Activated T-cell treated with anti-CD3 and anti-CD28 coated beads for 48 hours (primary cell): Measurements from ENCODE around the gene ACOT7.
"Not testable (repeated sequence)": the region's sequence is repeated elsewhere in the genome, so short reads cannot be mapped to it uniquely, and the experiment has no call there.

Experiments
- DNase-seq: peaks from one replicate; pipeline ENCODE4 v3.0.0-alpha.2; 2020; ENCODE audit warnings: low read depth

Gene ACOT7, protein sequence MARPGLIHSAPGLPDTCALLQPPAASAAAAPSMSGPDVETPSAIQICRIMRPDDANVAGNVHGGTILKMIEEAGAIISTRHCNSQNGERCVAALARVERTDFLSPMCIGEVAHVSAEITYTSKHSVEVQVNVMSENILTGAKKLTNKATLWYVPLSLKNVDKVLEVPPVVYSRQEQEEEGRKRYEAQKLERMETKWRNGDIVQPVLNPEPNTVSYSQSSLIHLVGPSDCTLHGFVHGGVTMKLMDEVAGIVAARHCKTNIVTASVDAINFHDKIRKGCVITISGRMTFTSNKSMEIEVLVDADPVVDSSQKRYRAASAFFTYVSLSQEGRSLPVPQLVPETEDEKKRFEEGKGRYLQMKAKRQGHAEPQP

DNA sequence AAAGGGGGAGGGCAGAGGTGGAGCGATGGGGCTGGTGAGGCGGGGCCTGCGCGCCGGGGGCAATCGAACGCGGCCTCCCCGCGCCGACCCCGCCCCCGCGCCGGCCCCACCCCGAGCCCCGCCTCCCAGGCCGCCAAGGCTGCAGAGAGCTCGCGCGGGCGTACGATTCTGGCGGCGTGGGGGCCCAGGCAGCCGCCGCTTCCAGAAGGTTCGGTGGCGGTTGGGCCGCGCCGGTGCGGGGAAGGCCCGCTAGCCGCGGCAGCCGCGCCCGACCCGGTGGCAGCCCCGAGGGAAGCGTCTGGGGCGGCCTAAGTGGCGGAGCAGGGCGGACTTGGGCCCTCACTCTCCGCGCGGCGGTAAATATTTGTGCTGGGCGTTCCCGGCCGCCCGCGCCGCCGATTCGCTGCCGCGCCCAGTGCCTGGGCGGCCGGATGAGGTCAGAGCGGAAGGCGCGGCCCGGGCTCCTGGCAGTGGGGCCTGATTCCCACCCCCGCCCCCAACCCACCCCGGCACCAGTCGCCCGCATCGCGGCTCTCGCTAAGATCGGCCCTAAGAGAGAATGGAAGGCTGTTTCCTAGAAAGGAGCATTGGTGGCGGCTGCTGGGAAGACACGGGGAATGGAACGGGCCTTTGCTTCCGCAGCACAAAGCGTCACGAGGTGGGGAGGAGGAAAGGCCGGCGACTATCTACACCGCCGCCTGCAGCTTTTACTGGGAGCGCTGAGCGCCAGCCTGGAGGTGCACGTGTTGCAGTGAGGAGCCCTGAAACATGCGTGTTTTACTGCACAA lies at the start of gene ACOT7:
TSS of gene ACOT7 (minus strand) at position 368 of the 788 bp plus-strand sequence. CDS start 368 bp downstream, outside the sequence.
- DNase-seq: peak; percentile 90

DNA sequence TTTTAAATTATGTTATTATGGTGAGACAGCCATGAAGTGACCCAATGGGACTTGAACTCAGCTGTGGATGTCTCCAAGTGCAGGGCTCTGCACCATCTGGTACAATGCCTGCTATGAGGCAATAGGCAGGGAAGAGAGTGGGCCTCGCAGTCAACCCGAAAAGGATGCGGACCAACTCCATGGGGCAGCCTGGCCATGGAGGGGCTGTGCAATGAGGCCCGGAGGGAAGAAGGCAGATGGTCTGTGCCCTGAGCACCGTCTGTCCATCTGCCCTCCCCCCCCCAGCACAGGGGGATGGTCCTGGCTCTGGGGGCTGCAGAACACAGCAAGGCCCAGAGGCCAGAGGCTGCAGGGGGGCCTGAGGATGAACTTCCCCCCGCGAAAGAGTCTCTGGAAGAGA lies 48.0 kb upstream of the ACOT7 start:
- no peak for DNase-seq

DNA sequence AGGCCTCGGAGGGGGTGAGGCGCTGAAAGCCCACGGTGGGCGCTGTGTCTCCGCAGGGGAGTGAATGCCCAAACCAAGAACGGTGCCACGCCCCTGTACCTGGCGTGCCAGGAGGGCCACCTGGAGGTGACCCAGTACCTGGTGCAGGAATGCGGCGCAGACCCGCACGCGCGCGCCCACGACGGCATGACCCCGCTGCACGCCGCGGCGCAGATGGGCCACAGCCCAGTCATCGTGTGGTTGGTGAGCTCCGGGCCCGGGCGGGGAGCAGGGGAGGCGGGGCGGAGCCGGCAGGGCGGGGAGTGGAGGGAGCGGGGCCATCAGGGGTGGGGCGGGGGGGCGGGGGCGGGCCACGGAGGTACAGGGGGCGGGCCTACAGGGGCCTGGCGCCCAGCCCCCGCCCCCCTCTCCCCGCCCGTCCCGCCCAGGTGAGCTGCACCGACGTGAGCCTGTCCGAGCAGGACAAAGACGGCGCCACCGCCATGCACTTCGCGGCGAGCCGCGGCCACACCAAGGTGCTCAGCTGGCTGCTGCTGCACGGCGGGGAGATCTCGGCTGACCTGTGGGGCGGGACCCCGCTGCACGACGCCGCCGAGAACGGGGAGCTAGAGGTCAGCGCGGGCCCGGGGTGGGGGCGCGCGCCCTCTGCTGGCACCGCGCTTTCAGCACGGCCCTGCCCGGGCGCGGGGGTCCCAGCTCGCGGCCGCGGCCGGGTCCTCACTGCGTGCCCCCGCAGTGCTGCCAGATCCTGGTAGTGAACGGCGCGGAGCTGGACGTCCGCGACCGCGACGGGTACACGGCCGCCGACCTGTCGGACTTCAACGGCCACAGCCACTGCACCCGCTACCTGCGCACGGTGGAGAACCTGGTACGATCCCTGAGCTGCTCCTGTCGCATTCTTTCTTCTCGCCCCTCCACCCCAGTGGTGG lies 46.9 kb upstream of the ACOT7 start:
- peak; percentile 73 for DNase-seq

DNA sequence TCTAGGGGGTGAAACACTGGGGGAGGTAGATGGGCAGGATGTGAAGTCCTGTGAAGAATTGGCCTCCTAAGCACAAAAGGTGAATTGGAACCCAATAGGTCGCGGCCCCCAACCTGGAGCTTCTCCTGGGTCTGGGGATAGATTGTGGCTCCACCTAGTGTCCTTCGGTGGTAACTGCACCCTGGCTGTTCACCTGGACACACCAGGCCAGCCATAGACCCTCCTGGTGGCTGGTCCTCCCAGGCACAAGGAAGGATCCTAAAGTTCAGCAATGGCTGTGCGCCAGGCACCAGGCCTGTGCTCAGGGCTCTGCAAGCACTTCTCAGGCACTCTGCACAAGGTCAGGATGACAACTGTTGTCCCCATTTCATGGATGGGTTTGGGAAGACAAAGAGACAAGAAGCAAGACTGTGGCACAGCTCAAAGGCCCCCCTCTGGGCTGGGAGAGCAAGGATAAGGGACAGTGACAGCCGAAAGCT lies 44.5 kb upstream of the ACOT7 start:
- peak; percentile 63 for DNase-seq

DNA sequence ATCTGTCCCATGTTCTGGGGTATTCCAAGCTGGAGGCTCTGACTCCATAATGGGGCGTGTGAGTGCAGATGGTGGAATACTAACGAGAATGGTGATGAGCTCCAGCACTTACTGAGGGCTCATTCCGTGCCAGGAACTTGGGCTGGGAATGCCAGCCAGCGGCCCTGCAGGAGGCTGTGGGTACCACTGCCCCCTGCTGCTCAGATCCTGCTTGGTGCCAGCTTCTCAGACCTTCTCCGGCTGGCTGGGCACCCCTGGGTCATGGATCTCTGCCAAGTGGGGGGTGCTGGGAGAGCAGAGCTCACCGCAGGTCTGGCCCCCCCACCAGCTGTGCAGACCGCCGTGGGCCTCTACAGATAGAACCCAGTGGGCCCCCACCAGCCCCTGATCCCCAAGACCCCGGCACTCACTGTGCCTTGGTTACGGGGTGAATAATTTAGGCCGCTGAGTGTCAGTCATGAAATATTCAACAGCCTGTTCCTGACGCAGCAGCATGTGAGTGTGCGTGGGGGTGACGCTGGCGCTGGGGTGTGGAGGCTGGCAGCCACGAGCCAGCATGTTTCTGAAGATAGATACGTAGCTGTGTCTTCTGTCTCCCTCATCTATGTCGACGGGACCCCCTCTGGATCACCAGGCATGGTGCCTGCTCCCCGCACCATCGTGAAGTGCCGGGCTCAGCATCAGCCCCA lies 43.6 kb upstream of the ACOT7 start:
- DNase-seq: not testable (repeated sequence)

DNA sequence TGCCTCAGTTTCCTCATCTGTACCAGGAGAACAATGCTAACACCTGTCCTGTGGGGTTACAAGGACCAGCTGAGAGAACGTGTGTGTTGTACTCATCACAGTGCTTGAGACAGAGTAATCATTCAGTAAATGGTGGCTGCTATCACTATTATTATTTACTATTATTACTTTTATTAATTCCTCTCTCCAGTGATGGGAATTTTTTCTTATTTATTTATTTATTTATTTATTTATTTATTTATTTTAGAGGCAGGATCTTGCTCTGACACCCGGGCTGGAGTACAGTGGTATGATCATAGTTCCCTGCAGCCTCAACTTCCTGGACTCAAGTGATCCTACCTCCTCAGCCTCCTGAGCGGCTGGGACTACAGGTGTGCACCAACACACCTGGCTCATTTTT lies 42.7 kb upstream of the ACOT7 start:
- not testable (repeated sequence) for DNase-seq

DNA sequence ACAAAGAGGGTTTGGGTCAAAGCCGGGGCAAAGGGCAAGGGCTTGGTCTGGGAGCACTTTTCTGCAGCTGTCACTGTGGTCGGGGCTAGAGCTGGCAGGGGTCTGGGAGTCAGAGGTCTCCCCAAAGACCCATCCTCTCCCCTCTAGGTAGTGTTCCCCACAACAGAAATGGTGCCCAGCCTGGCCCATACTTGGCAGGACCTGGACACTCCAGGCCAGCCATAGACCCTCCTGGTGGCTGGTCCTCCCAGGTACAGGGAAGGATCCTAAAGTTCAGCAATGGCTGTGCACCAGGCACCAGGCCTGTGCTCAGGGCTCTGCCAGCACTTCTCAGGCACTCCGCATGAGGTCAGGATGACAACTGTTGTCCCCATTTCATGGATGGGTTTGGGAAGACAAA lies 42.0 kb upstream of the ACOT7 start:
- no peak for DNase-seq

DNA sequence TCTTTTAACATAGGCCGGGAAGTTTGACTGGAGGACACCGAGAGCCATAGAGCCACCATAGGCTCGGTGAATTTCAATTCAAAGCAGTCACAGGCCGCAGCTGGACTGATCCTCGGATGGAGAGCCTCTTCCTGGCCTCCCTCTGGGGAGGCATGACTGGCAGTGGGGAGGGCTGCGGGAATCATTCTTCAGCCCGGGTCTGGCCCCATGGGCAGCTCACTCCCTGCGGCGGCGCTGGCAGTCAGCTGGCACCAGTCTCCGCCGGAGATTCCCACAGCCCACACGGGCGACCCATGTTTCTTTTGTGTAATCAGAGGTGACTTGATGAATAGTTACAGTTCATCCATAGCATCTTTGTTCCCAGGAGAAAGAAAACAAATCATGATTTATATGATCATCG lies 41.6 kb upstream of the ACOT7 start:
- no peak for DNase-seq

DNA sequence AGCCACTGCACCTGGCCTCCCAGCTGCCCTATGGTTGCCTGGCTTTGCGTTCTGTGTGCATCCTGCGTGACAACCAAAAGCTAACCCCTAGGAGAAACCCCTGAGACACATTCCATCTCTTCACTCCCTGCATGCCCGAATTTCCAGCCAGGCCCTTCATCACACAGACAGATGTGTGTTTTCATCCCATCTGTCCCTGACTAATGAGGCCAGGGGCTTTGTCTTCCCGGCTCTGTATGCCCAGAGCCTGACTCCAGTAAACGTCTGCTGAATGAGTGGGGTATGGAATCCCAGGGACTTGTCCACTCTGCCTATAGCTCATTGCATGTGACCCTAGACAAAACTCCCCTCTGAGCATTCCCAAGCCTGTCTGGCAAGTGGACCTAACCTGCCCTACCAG lies 40.6 kb upstream of the ACOT7 start:
- no peak for DNase-seq

DNA sequence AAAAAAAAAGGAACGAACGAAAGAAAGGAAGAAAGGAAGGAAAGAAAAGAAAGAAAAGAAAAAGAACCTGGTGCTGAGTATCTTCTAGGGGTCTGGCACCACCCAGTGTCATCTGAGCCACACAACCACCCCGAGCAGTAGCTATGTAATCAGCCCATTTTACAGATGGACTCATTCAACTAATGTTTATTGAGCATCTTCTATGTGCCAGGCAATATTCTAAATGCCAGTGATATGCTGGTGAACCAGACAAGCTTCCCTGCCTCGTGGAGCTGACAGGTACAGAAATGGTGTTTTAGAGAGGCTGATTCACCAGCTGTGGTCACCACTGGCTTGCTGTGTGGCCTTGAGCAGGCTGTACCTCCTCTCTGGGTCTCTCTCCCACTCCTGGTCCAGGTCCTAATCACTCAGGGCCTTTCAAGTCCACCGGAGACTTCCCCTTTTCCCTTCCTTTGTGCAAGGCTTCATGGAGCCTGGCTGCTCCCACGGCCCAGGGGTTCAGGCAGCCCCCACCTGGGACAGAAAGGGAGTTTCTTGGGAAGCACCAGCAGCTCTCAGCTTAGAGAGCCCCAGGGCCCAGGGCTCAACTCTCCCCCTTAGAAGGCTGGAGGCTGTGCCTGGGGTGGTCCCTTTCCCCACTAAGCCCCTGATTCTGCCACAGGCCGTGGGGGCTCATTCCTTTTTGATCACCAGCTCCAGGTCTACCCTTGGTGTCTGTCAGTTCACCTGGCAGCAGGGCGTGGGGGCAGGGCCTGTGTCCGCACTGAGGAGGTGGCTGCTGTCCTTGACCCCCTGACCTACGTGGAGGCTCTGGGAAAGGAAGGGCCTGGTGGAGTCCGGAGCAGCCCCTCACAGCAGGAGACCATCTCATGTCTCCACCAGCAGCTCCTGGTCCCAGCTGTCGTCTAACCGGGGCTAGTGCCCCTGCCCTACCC lies 38.3 kb upstream of the ACOT7 start:
- DNase-seq: not testable (repeated sequence)

DNA sequence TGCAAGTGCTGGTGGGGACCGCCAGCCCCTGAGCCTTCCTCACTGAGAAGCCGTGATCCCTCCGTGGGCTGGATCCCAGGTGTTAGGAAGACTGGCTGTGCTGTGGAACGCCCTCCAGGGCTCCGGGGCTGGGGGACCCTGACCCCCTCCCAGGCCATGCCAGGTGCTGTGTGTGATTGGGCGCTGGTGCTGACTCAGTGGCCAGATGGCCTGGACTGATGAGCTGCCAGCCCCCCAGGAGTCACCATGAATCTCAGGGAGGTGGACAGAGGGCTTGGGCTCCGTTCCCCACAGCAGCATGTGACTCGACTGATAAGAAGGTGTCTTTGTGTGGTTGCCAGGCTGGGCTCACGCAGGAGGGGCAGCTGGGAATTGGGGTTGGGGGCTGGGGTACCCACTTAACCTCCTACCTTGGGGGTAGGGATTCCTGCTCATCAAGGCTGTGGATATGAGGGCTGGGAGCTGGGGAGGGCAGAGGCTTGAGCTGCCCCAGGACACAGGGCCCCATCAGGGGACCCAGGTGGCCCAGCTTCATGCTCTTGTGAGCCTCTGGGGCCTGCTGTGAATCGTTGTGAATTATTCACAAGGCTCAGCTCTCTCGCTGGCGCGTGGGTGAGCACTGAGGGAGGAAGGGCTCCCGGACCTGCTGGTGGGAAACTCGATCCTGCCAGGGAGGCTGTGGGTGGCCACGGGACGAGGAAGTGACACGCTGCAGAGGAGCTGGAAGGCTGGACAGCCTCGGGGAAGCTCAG lies 36.3 kb upstream of the ACOT7 start:
- not testable (repeated sequence) for DNase-seq

DNA sequence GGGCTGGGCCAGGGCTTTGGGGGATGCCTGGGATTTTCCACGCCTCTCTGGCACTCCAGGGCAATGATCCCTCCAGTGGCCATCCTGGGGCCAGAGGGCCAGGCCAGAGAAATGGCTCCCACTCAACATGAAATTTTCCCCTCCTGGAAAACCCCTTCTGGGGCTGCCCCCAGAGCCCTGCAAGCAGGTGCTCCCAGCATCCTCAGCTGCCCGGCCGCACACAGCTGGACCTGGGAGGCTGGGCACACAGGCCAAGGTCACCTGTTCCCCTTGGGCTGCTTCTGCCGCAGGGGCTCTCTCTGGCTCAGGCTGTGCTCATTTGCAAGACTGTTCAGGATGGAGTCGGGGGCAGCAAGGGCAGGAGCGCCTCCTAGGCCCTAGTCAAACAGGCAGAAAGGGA lies 34.9 kb upstream of the ACOT7 start:
- not testable (repeated sequence) for DNase-seq

DNA sequence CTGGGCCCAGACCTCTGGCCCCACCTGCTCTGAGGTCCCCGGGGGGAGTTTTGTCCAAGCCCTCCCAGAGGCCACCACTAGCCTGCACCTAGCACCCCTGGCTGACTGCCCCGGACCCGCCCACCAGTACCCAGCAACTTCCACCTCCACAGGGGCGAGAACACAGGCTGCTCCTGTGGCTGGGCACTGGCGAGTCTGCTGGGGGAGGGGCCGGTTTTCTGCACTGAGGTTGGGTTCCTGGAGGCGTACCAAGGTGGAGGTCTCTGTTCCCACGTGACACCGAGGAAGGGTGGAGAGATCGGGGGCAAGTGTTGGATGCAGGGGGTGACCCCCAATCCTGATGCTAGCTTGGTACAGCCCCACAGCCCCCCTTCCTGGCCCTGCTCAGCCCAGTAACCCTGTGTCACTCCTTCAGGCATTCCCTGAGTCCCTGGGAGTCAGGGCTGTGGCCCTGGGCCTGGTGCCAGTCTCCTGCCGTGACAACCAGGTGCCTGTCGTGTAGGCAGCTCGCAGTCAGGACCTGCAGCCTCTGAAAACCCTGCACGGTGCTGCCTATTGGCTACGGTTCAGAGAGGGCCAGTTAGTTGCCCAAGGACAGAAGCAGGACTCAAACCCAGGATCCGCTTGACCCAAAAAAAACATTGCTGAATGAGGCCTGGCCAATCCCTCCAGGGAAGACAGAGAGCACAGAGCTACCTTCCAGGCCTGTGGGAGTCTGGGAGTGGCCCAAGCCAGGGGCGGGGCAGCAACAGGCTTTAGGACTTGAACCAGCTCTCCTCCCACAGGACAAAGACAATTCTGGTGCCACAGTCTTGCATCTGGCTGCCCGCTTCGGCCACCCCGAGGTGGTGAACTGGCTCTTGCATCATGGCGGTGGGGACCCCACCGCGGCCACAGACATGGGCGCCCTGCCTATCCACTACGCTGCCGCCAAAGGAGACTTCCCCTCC lies 34.1 kb upstream of the ACOT7 start:
- no peak for DNase-seq

DNA sequence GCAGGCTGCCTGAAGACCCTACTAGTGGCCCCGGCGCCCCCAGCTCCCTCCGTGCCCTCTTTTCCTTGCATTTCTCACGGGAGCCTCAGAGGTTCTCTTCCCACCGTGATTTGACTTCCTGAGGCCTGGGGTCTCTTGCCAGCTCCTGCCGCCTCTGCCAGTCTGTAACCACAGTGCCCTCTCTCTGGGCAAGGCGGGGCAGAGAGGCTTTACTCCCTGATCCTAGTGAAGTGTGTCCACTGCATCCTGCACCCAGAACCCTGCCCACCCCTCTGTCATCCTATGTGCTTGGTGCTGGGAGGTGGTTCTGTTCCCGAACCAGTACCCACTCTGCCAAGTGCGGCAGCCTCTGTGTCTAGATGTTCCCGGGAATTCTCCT lies 33.4 kb upstream of the ACOT7 start:
- no peak for DNase-seq

DNA sequence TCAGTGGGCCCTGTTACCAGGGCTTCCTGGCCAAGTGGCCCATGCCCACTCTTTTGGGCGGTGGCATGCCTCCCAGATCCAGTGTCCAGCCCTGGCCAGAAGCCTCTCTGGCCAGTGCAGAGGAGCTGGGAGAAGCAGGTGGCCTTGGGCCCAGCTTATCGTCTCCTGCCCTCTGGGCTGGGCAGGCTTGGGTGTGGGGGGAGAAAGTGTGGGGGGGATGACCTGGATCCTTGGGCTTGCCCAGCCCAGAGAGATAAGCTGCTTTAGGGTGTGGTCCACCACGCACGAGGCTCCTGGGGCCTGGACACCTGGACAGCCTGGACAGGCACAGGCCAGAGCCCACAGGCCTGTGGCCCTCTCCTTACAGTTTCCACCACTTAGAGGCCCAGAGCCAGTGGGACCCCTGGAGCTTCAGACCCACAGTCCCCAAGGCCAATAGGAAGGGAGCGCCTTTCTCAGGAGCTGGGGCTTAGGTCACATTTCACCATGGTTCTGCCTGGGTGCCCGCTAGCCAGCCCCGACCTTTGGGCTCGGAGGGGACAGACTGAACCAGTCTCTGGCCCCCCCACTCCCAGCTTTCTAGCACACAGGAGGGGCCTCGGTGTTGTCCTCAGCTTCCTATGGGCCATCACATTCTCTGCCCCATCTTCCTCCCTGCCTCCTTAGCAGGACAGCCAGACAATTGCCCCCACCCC lies 32.9 kb upstream of the ACOT7 start:
- DNase-seq: no peak

DNA sequence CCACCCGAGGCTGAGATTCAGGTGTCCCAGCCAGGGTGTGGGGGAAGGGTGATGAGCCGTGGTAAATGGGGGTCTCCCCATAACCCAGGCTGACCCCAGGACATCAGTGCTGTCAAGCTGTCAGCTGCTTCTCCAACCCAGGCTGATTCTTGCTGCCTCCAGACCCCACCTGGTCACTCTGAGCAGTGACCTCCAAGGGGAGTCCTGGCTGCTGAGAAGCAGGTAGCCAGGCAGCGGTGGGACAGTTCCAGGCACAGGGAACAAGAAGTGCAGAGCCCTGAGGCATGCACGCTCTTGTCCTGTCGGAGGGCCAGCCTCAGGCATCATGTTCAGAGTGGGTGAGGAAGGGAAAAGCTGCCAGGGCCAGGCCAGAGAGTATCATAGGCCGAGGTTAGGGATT lies 32.1 kb upstream of the ACOT7 start:
- DNase-seq: no peak

DNA sequence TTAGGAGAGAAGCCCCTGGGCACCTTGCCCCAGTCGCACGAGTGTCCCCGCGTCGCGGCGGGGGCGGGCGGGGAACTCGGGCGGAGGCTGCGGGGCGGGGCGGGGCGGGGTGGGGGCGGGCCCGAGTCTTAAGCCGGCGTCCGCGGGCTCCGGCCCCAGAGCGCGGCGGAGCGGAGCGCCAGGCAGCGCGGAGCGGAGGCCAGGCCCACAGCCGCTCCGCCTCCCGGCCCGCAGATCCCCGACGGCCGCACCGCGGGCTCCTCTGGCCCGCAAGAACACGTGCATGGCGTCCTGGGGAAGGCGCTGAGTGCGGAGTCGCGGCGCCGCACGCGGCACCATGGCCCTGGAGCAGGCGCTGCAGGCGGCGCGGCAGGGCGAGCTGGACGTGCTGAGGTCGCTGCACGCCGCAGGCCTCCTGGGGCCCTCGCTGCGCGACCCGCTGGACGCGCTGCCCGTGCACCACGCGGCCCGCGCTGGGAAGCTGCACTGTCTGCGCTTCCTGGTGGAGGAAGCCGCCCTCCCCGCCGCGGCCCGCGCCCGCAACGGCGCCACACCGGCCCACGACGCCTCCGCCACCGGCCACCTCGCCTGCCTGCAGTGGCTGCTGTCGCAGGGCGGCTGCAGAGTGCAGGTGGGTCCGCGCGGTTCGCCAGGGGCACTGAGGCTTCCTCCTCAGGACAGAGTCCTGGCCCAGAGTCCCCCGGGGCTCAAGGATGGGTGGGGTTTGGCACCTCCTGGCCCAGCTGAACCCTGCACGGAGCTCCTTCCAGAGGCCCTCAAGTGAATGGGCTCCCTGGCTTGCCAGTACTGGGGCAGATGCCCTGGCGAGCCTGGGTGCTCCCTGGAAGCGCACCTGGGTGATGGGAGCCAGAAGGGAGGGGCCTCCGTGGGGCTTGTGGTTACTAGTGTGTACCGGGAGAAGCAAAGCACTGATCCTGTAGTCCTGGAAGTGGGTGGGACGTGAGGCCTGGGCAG lies 31.3 kb upstream of the ACOT7 start, which contains the start of gene ESPN:
TSS of gene ESPN (plus strand) at position 158 of the 975 bp plus-strand sequence. CDS start at position 338, 180 bp downstream.
- DNase-seq: no peak
